Suprapubic skin (tissue), 4 donors: ENCODE measurements around the gene LYPLAL1. TPM values are rescaled to one million over a fixed set of nuclear protein-coding genes. Genes with fewer than 3 reads are reported as not detected.

Experiments
- DNase-seq, 2 donors: peaks; one replicate each; pipeline ENCODE4 v3.0.0-alpha.2; 2019; ENCODE audit warnings: low spot score in 2 of 2
- H3K27ac ChIP-seq: fragments of 200-600 bp; sonication (generic); one replicate; pipeline ENCODE4 v1.5.1; 2019
- H3K27me3 ChIP-seq: fragments of 200-600 bp; sonication (generic); one replicate; pipeline ENCODE4 v1.5.1; 2019
- H3K36me3 ChIP-seq: fragments of 200-600 bp; sonication (generic); one replicate; pipeline ENCODE4 v1.5.1; 2019
- H3K4me1 ChIP-seq: fragments of 200-600 bp; sonication (generic); one replicate; pipeline ENCODE4 v1.5.1; 2019
- H3K4me3 ChIP-seq: fragments of 200-600 bp; sonication (generic); one replicate; pipeline ENCODE4 v1.5.1; 2019; ENCODE audit warnings: mild to moderate bottlenecking
- H3K9me3 ChIP-seq: fragments of 200-600 bp; sonication (generic); one replicate; pipeline ENCODE4 v1.5.1; 2019
- CTCF ChIP-seq, 2 donors: fragments of 200-600 bp in 1 of 2; fragments of 450-650 bp in 1 of 2; sonication (generic) in 1 of 2; IDR thresholded peaks; one replicate each; pipeline ENCODE4 v1.5.1; 2016 to 2019; ENCODE audit warnings: antibody characterized with exemption in 2 of 2, mild to moderate bottlenecking in 1 of 2, moderate library complexity in 1 of 2
- EP300 ChIP-seq: sonication (generic); formaldehyde crosslinking; IDR thresholded peaks from one replicate; pipeline ENCODE4 v1.6.1; 2017; ENCODE audit warnings: antibody characterized with exemption
- POLR2A ChIP-seq, 2 donors: fragments of 450-650 bp; IDR thresholded peaks; one replicate each; pipeline ENCODE4 v1.6.1; 2017; ENCODE audit warnings: antibody characterized with exemption in 2 of 2, mild to moderate bottlenecking in 2 of 2, moderate library complexity in 2 of 2
- POLR2AphosphoS5 ChIP-seq, 3 donors: sonication (generic); formaldehyde crosslinking; IDR thresholded peaks; one replicate each; pipeline ENCODE4 v1.6.1; 2017; ENCODE audit warnings: antibody characterized with exemption in 3 of 3
- WGBS: methylation state at CpG from one replicate; pipeline ENCODE4 v1.1.5; 2018; 5-methylcytosine and 5-hydroxymethylcytosine counted together
- total RNA-seq, 4 donors: library from RNA; depleted of rRNA; stranded (reverse); fragments of >200 nt; gene quantifications; one replicate each; pipeline ENCODE4 v1.1.0, GENCODE V29; 2016

Gene LYPLAL1
- total RNA-seq, 4 donors from 2014 or later: 20.2 to 40.4 (median 32.1) TPM

DNA sequence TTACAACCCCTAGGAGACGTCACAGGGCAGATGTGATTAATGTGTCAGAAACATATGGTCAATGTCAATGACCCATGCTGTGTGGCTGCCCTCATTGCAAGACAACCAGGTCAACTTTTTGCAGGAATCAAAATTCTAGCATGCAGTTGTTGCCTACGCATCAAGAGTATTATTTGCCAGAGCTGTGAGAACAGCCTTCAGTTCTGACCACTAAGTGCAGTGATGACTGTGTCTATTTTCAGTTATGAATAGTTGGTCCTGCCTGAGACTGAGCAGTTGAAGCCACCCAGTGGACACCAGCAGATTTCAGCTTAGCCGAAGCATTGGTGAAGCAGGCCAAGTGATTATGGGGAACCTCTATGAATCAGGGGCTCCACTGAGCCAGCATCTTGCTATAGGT lies 47.3 kb downstream of the LYPLAL1 start:
- 96% methylated on average over 3 of the region's 3 CpGs for WGBS
- no peak overlapping the region for H3K4me3 ChIP-seq

DNA sequence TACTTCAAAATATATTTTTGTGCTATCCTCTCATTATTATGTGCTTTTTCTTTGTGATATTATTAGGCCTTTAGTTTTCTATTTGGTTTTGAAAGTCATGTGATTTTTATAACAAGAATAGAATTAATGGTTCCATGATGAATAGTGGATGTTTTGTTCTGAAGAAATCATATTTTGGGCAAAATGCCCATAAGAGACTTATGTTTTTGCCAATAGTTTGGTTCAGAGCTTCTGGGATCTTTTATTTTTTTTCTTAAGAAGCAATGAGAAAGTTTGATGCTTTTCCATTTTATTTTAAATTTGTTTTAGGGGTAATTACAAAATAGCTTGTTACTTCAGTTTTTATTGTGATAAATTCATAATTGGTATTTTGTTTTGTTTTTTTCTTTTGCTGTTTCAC lies 49.8 kb downstream of the LYPLAL1 start:
- H3K27ac ChIP-seq: no peak overlapping the region
- H3K27me3 ChIP-seq: no peaks in the 10 kb centered on the region
- no peaks in the 10 kb centered on the region for H3K4me1 ChIP-seq
- no peaks in the 10 kb centered on the region for H3K36me3 ChIP-seq
- no peak for TF ChIP-seq CTCF (IDR thresholded peaks at IDR 0.05)
- TF ChIP-seq POLR2AphosphoS5 (IDR thresholded peaks at IDR 0.05): no peak
- no peak for TF ChIP-seq POLR2A (IDR thresholded peaks at IDR 0.05)
- TF ChIP-seq EP300: no peak
- no peak for DNase-seq
- no peak overlapping the region for H3K4me3 ChIP-seq
- no peaks in the 10 kb centered on the region for H3K9me3 ChIP-seq

More for the DNA sequence above, 47.3 kb downstream of the LYPLAL1 start:
- DNase-seq: no peak
- Histone ChIP-seq H3K4me1 (no peaks in the 10 kb centered on the region), H3K27me3 (no peaks in the 10 kb centered on the region), H3K9me3 (no peaks in the 10 kb centered on the region), H3K27ac (no peak overlapping the region), H3K36me3 (peaks cover 5% of the 10 kb centered on the region)
- TF ChIP-seq POLR2AphosphoS5 (IDR thresholded peaks at IDR 0.05) (no peak), POLR2A (IDR thresholded peaks at IDR 0.05) (no peak), EP300 (no peak), CTCF (IDR thresholded peaks at IDR 0.05) (no peak)

DNA sequence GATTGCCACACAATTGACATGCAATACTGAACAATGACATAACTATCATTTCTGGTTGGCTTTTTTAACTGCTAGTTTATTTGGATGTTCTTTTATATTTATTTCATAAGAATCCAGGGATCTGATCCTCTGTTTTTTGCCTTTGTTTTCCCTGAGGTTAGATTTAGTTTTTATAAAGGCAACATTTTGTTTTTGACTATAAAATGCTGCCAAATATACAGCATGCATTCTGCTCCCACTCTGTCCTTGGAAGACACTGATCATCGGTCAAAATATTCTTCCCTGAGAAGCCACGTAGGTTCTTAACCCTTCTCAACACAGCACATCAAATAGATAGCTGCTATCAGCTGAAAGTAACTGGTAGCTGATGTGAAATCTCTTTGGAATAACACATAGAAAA lies 52.5 kb downstream of the LYPLAL1 start:
- H3K36me3 ChIP-seq: peaks cover 3% of the 10 kb centered on the region
- DNase-seq: no peak
- no peaks in the 10 kb centered on the region for H3K27me3 ChIP-seq
- H3K4me1 ChIP-seq: no peaks in the 10 kb centered on the region
- no peaks in the 10 kb centered on the region for H3K9me3 ChIP-seq
- no peak overlapping the region for H3K4me3 ChIP-seq
- H3K27ac ChIP-seq: no peak overlapping the region
- TF ChIP-seq EP300 (no peak), POLR2A (IDR thresholded peaks at IDR 0.05) (no peak), POLR2AphosphoS5 (IDR thresholded peaks at IDR 0.05) (no peak), CTCF (IDR thresholded peaks at IDR 0.05) (no peak)
- 73% methylated on average over 2 of the region's 2 CpGs for WGBS

DNA sequence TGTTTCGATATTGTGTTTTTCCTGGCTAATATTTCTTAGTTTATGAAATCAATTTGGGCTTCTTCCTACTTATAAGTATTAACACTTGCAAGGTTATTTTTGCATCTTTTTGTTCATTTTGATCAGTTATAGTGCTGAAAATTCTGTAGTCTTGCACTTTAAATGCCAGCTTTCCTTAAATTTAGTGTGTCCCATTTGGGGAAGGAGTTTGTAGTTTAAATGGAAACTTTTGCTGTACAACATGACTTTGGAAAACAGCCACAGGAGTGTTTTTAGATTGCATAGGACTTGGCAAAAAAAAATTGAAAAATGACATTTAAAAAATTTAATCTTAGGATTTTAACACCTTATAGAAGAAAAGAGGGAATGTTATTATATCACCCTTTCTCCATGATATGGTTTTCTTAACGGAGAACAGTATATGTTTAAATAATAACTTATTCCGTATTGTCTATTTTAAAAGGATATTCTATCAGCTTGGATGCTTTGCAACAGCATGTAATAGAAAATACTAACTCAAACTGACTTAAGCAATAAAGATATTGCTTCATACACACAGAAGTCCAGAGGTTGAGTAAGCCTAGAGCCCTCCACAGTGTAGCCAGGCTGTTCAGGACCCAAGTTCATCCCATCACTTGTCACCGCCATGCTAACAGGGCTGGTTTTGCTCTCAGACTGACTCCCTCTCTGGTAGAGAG lies 53.8 kb downstream of the LYPLAL1 start:
- DNase-seq: no peak

GRCh38 chr1:219228058-219228419 lies 54.4 kb downstream of the LYPLAL1 start:
- Histone ChIP-seq H3K4me1 (no peaks in the 10 kb centered on the region), H3K27ac (no peak overlapping the region), H3K9me3 (no peaks in the 10 kb centered on the region), H3K4me3 (no peak overlapping the region), H3K36me3 (peaks cover 3% of the 10 kb centered on the region), H3K27me3 (no peaks in the 10 kb centered on the region)
- TF ChIP-seq EP300: no peak
- no peak for TF ChIP-seq CTCF (IDR thresholded peaks at IDR 0.05)
- no peak for TF ChIP-seq POLR2A (IDR thresholded peaks at IDR 0.05)
- TF ChIP-seq POLR2AphosphoS5 (IDR thresholded peaks at IDR 0.05): no peak
- no peak for DNase-seq
- WGBS: 99% methylated on average over 5 of the region's 5 CpGs

More for the DNA sequence above, 53.8 kb downstream of the LYPLAL1 start:
- Histone ChIP-seq H3K4me1 (no peaks in the 10 kb centered on the region), H3K27me3 (no peaks in the 10 kb centered on the region), H3K36me3 (peaks cover 3% of the 10 kb centered on the region), H3K27ac (no peak overlapping the region), H3K9me3 (no peaks in the 10 kb centered on the region), H3K4me3 (no peak overlapping the region)
- TF ChIP-seq CTCF (IDR thresholded peaks at IDR 0.05): no peak
- no peak for TF ChIP-seq POLR2AphosphoS5 (IDR thresholded peaks at IDR 0.05)
- no peak for TF ChIP-seq POLR2A (IDR thresholded peaks at IDR 0.05)
- no peak for TF ChIP-seq EP300
- WGBS: 65% methylated on average over 4 of the region's 4 CpGs
